ENCODE measurements around the gene ZBTB7C.

Gene ZBTB7C

GRCh38 chr18:47978603-47979002 is 430.6 kb downstream of the ZBTB7C start:
- Histone ChIP-seq H3K27me3 (ENCODE audit: insufficient read depth, insufficient read length) (no peaks in the 10 kb centered on the region), H3K36me3 (ENCODE audit: insufficient read depth, insufficient read length, low read length) (no peaks in the 10 kb centered on the region), H3K4me1 (ENCODE audit: insufficient read depth, insufficient read length) (no peaks in the 10 kb centered on the region), H3K9me3 (ENCODE audit: insufficient read depth, low read length) (no peaks in the 10 kb centered on the region), H3K9ac (ENCODE audit: insufficient read length, low read depth) (no peak overlapping the region), H3K4me3 (ENCODE audit: insufficient read length, low read depth) (no peak overlapping the region)
- no peak for DNase-seq (ENCODE audit: low read depth, low spot score)
- no peak for TF ChIP-seq YY1 (IDR thresholded peaks at IDR 0.05; ENCODE audit: insufficient read depth, insufficient read length)
- no peak for TF ChIP-seq ZNF274 (IDR thresholded peaks at IDR 0.05; ENCODE audit: low read depth, low read length)

DNA sequence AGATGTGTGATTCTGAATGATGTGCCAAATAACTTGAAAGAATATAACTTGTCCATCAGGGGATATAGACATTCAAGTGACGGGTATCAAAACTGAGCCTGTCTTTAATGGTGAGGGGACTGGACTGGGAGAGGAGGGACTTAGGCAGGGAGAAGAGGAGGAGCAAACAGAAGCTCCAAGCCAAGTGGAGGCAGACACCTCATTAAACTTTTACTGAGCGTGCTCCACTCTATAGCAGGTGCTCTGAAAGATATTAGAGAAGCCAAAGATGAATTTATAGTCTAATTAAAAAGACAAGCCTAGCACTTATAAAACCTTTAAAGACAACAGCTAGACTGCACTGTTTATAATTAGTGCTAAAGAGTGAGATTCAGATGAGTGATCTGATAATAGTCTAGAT is 431.0 kb downstream of the ZBTB7C start:
- no peak for TF ChIP-seq SUZ12 (IDR thresholded peaks at IDR 0.05; ENCODE audit: extremely low read depth, insufficient read depth, insufficient read length)
- no peak for TF ChIP-seq YY1 (IDR thresholded peaks at IDR 0.05; ENCODE audit: insufficient read depth, insufficient read length)
- TF ChIP-seq ZNF274 (IDR thresholded peaks at IDR 0.05; ENCODE audit: low read depth, low read length) = no peak
- H3K36me3 ChIP-seq (ENCODE audit: insufficient read depth, insufficient read length, low read length) = no peaks in the 10 kb centered on the region
- no peak overlapping the region for H3K9ac ChIP-seq (ENCODE audit: insufficient read length, low read depth)
- DNase-seq (ENCODE audit: low read depth, low spot score) = no peak
- no peaks in the 10 kb centered on the region for H3K27me3 ChIP-seq (ENCODE audit: insufficient read depth, insufficient read length)
- no peaks in the 10 kb centered on the region for H3K4me1 ChIP-seq (ENCODE audit: insufficient read depth, insufficient read length)
- H3K4me3 ChIP-seq (ENCODE audit: insufficient read length, low read depth) = no peak overlapping the region
- no peaks in the 10 kb centered on the region for H3K9me3 ChIP-seq (ENCODE audit: insufficient read depth, low read length)

Data from NT2/D1 (cell line).